Mesenchymal stem cell (in vitro differentiated cells and primary cell): ENCODE data around the gene FUT4.
A peak's percentile ranks its signal among the peaks of the same experiment; 100 is the strongest.

Experiments used
- DNase-seq: peaks from one replicate; pipeline ENCODE4 v3.0.0-alpha.2; 2013
- H2AFZ ChIP-seq: one replicate; pipeline ENCODE4 v1.6.1; 2013; ENCODE audit warnings: low read depth, mild to moderate bottlenecking, control low read depth, inconsistent platforms, low read length, moderate library complexity
- H2AK5ac ChIP-seq: 2 replicates; pipeline ENCODE4 v1.6.1; 2013; ENCODE audit warnings: low read length, moderate library complexity, mild to moderate bottlenecking, inconsistent platforms; ENCODE audit not compliant: severe bottlenecking
- H2BK120ac ChIP-seq: one replicate; pipeline ENCODE4 v1.6.1; 2013; ENCODE audit warnings: low read depth, mild to moderate bottlenecking, inconsistent platforms, low read length, moderate library complexity
- H2BK12ac ChIP-seq, 2 experiments: one replicate each; pipeline ENCODE4 v1.6.1; 2013; ENCODE audit warnings: inconsistent platforms in 2 of 2, low read length in 2 of 2, mild to moderate bottlenecking in 2 of 2, moderate library complexity in 2 of 2, control low read depth in 1 of 2
- H2BK15ac ChIP-seq: one replicate; pipeline ENCODE4 v1.6.1; 2013; ENCODE audit warnings: mild to moderate bottlenecking, low read depth, inconsistent platforms; ENCODE audit not compliant: poor library complexity, severe bottlenecking
- H2BK5ac ChIP-seq: 2 replicates; pipeline ENCODE4 v1.6.1; 2013; ENCODE audit warnings: low read depth, mild to moderate bottlenecking, low read length, control low read depth, inconsistent platforms; ENCODE audit not compliant: poor library complexity, severe bottlenecking
- H3K14ac ChIP-seq, 2 experiments: one replicate each; pipeline ENCODE4 v1.6.1; 2013; ENCODE audit warnings: inconsistent platforms in 2 of 2, low read length in 2 of 2, control low read depth in 1 of 2, mild to moderate bottlenecking in 1 of 2, moderate library complexity in 1 of 2
- H3K18ac ChIP-seq, 2 experiments: one replicate each; pipeline ENCODE4 v1.6.1; 2013; ENCODE audit warnings: inconsistent platforms in 2 of 2, low read length in 2 of 2, control low read depth in 1 of 2, low read depth in 1 of 2, mild to moderate bottlenecking in 1 of 2
- H3K23ac ChIP-seq, 2 experiments: one replicate each; pipeline ENCODE4 v1.6.1; 2013; ENCODE audit warnings: inconsistent platforms in 2 of 2, low read length in 2 of 2, mild to moderate bottlenecking in 2 of 2, moderate library complexity in 2 of 2, control low read depth in 1 of 2
- H3K27ac ChIP-seq: 2 replicates; pipeline ENCODE4 v1.5.1; 2013; ENCODE audit warnings: mild to moderate bottlenecking, moderate library complexity, low read length, control low read depth, inconsistent platforms; ENCODE audit not compliant: poor library complexity, severe bottlenecking
- H3K27me3 ChIP-seq, 2 experiments: 2 replicates each; pipeline versions ENCODE4 v1.6.1 to v1.7.0; 2013; ENCODE audit warnings: low read length in 2 of 2, mild to moderate bottlenecking in 2 of 2, moderate library complexity in 2 of 2, control low read depth in 1 of 2, inconsistent platforms in 1 of 2; ENCODE audit not compliant: control insufficient read depth in 1 of 2, insufficient read depth in 1 of 2
- H3K36me3 ChIP-seq, 2 experiments: 2 replicates each; pipeline versions ENCODE4 v1.6.1 to v1.7.0; 2013; ENCODE audit warnings: low read length in 2 of 2, control low read depth in 1 of 2, inconsistent platforms in 1 of 2, low read depth in 1 of 2, mild to moderate bottlenecking in 1 of 2; ENCODE audit not compliant: insufficient read depth in 2 of 2, control insufficient read depth in 1 of 2
- H3K4ac ChIP-seq, 2 experiments: one replicate each; pipeline ENCODE4 v1.6.1; 2013; ENCODE audit warnings: inconsistent platforms in 2 of 2, low read length in 2 of 2, mild to moderate bottlenecking in 2 of 2, moderate library complexity in 2 of 2, control low read depth in 1 of 2, low read depth in 1 of 2
- H3K4me1 ChIP-seq: 2 replicates; pipeline ENCODE4 v1.6.1; 2013; ENCODE audit warnings: low read depth, low read length, control low read depth; ENCODE audit not compliant: control insufficient read depth, insufficient read depth
- H3K4me2 ChIP-seq: 2 replicates; pipeline ENCODE4 v1.6.1; 2013; ENCODE audit warnings: low read length, mild to moderate bottlenecking, inconsistent platforms; ENCODE audit not compliant: poor library complexity, severe bottlenecking
- H3K4me3 ChIP-seq, 2 experiments: 2 replicates each; pipeline versions ENCODE4 v1.5.1 to v1.7.0; 2013; ENCODE audit warnings: low read length in 2 of 2, mild to moderate bottlenecking in 2 of 2, control low read depth in 1 of 2, low read depth in 1 of 2; ENCODE audit not compliant: insufficient read depth in 1 of 2
- H3K79me1 ChIP-seq: replicated peaks from 2 replicates; pipeline ENCODE4 v1.6.1; 2013; ENCODE audit warnings: mild to moderate bottlenecking, control low read depth, low read length, inconsistent platforms; ENCODE audit not compliant: poor library complexity, severe bottlenecking
- H3K9ac ChIP-seq: 2 replicates; pipeline ENCODE4 v1.7.0; 2013; ENCODE audit warnings: mild to moderate bottlenecking, low read length, moderate library complexity
- H3K9me3 ChIP-seq: 2 replicates; pipeline ENCODE4 v1.7.0; 2013; ENCODE audit warnings: mild to moderate bottlenecking, low read length; ENCODE audit not compliant: control insufficient read depth
- H4K8ac ChIP-seq: one replicate; pipeline ENCODE4 v1.6.1; 2013; ENCODE audit warnings: inconsistent platforms, mild to moderate bottlenecking, low read length, moderate library complexity
- H4K91ac ChIP-seq: one replicate; pipeline ENCODE4 v1.6.1; 2013; ENCODE audit warnings: mild to moderate bottlenecking, low read length, inconsistent platforms
- WGBS: methylation state at CpG from one replicate; pipeline ENCODE4 v1.1.7; 2013; ENCODE audit warnings: mixed read lengths; 5-methylcytosine and 5-hydroxymethylcytosine counted together

The FUT4 gene

GRCh38 chr11:94581926-94582325 lies 38.2 kb downstream of the FUT4 start:
- Histone ChIP-seq H2BK12ac (no peak overlapping the region), H2BK120ac (no peak overlapping the region), H2AK5ac (no peak overlapping the region), H3K23ac (no peak overlapping the region), H3K4ac (no peak overlapping the region), H4K8ac (no peak overlapping the region), H3K4me3 (no peak overlapping the region), H3K18ac (no peak overlapping the region), H3K79me1 (no peaks in the 10 kb centered on the region), H3K14ac (no peak overlapping the region), H2BK5ac (no peak overlapping the region), H2BK15ac (no peak overlapping the region), H2AFZ (no peak overlapping the region), H3K36me3 (no peaks in the 10 kb centered on the region), H3K9ac (no peak overlapping the region), H4K91ac (no peak overlapping the region), H3K9me3 (no peaks in the 10 kb centered on the region), H3K27me3 (no peaks in the 10 kb centered on the region), H3K4me2 (no peak overlapping the region), H3K4me1 (no peaks in the 10 kb centered on the region), H3K27ac (no peak overlapping the region)
- no peak for DNase-seq
- WGBS = no CpG with 5 or more reads among the region's 1 CpG

GRCh38 chr11:94583213-94583865 lies 39.6 kb downstream of the FUT4 start:
- H4K8ac ChIP-seq = no peak overlapping the region
- H2AFZ ChIP-seq = no peak overlapping the region
- H4K91ac ChIP-seq = no peak overlapping the region
- no peaks in the 10 kb centered on the region for H3K9me3 ChIP-seq
- H3K79me1 ChIP-seq = no peaks in the 10 kb centered on the region
- no peak overlapping the region for H3K9ac ChIP-seq
- no peak for DNase-seq
- no peak overlapping the region for H2BK15ac ChIP-seq
- WGBS = 79% methylated on average over 3 of the region's 4 CpGs
- H3K27ac ChIP-seq = no peak overlapping the region
- H3K4me1 ChIP-seq = no peaks in the 10 kb centered on the region
- H3K14ac ChIP-seq = no peak overlapping the region
- no peak overlapping the region for H2BK5ac ChIP-seq
- no peak overlapping the region for H3K4ac ChIP-seq
- H3K36me3 ChIP-seq = no peaks in the 10 kb centered on the region
- H3K4me2 ChIP-seq = no peak overlapping the region
- no peak overlapping the region for H2BK120ac ChIP-seq
- no peaks in the 10 kb centered on the region for H3K27me3 ChIP-seq
- H3K23ac ChIP-seq = no peak overlapping the region
- H2AK5ac ChIP-seq = no peak overlapping the region
- H3K18ac ChIP-seq = no peak overlapping the region
- H2BK12ac ChIP-seq = no peak overlapping the region
- no peak overlapping the region for H3K4me3 ChIP-seq

- Histone ChIP-seq H3K23ac (no peak overlapping the region), H3K4me1 (no peaks in the 10 kb centered on the region), H2BK5ac (no peak overlapping the region), H2AFZ (no peak overlapping the region), H2BK120ac (no peak overlapping the region), H3K4me3 (no peak overlapping the region), H3K4me2 (no peak overlapping the region), H4K91ac (no peak overlapping the region), H2BK15ac (no peak overlapping the region), H4K8ac (no peak overlapping the region), H3K9me3 (no peaks in the 10 kb centered on the region), H3K9ac (no peak overlapping the region), H3K27me3 (no peaks in the 10 kb centered on the region), H3K36me3 (peaks cover 0 to under 1% of the 10 kb centered on the region in 2 experiments), H2AK5ac (no peak overlapping the region), H2BK12ac (no peak overlapping the region), H3K18ac (no peak overlapping the region), H3K27ac (no peak overlapping the region), H3K4ac (no peak overlapping the region), H3K79me1 (no peaks in the 10 kb centered on the region), H3K14ac (no peak overlapping the region)
- peak; percentile 2 for DNase-seq
- 93% methylated on average over 3 of the region's 3 CpGs for WGBS
Observed at GRCh38 chr11:94583866-94584500, 40.3 kb downstream of the FUT4 start.

- Histone ChIP-seq H3K9ac (no peak overlapping the region), H4K8ac (no peak overlapping the region), H3K79me1 (no peaks in the 10 kb centered on the region), H3K27me3 (no peaks in the 10 kb centered on the region), H3K4me3 (no peak overlapping the region), H2AK5ac (no peak overlapping the region), H3K14ac (no peak overlapping the region), H3K18ac (no peak overlapping the region), H2BK15ac (no peak overlapping the region), H2BK5ac (no peak overlapping the region), H3K4ac (no peak overlapping the region), H2AFZ (no peak overlapping the region), H3K9me3 (no peaks in the 10 kb centered on the region), H3K27ac (no peak overlapping the region), H4K91ac (no peak overlapping the region), H3K23ac (no peak overlapping the region), H3K36me3 (peaks cover 0 to 10% of the 10 kb centered on the region in 2 experiments), H2BK12ac (no peak overlapping the region), H2BK120ac (no peak overlapping the region), H3K4me2 (no peak overlapping the region), H3K4me1 (no peaks in the 10 kb centered on the region)
- no peak for DNase-seq
- 100% methylated on average over 4 of the region's 5 CpGs for WGBS
Observed at GRCh38 chr11:94584978-94585377, 41.3 kb downstream of the FUT4 start.
